Measurements from ENCODE around the gene FAM124A. TPM values are rescaled to one million over a fixed set of nuclear protein-coding genes. Genes with fewer than 3 reads are reported as not detected.

Gene FAM124A
- total and polyA plus RNA-seq, 2 donors from 2014 or later, result 3.5 to 7.7 TPM

DNA sequence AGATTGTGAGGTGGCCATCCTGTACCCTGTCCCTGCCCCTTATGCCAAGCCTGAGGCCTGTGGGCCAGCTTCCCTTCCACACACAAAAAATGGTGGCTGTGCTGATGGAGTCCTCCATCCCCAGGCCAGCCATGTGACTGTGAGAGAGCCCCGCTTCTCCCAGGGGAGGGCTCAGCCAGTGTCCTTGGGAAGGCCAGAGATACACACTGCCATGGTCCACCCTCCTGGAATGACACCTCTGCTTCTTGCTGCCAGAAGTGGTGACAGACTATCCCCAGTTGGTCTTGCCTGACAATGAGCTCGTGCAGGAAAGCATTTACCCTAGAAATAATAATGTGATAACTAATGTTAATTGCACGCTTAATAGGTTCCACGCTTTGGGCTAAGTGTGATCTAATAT lies 38.0 kb downstream of the FAM124A start:
- H3K9me3 ChIP-seq (ENCODE audit: control insufficient read depth in 2 of 3, insufficient read depth in 1 of 3, low read length in 3 of 3), result no peaks in the 10 kb centered on the region
- no peaks in the 10 kb centered on the region for H3K27me3 ChIP-seq (ENCODE audit: control insufficient read depth, insufficient read depth, low read length)
- peaks cover 0 to 5% (median 0%) of the 10 kb centered on the region in 3 donors for H3K36me3 ChIP-seq (ENCODE audit: control insufficient read depth in 2 of 3, insufficient read depth in 3 of 3, low read length in 3 of 3)
- no peaks in the 10 kb centered on the region for H3K4me1 ChIP-seq (ENCODE audit: control insufficient read depth in 2 of 3, insufficient read depth in 2 of 3, low read depth in 1 of 3, low read length in 3 of 3)
- FAIRE-seq (no peak), DNase-seq (no peak)
- intact Hi-C loops (cut with DNase I), result no loop called here
- no peak overlapping the region for H3K9ac ChIP-seq (ENCODE audit: low read length in 3 of 3)
- no peak overlapping the region for H3K27ac ChIP-seq (ENCODE audit: low read depth in 2 of 2, low read length in 2 of 2)
- H3K4me3 ChIP-seq (ENCODE audit: low read length in 3 of 3), result no peak overlapping the region
- TF ChIP-seq, protein P1, sequence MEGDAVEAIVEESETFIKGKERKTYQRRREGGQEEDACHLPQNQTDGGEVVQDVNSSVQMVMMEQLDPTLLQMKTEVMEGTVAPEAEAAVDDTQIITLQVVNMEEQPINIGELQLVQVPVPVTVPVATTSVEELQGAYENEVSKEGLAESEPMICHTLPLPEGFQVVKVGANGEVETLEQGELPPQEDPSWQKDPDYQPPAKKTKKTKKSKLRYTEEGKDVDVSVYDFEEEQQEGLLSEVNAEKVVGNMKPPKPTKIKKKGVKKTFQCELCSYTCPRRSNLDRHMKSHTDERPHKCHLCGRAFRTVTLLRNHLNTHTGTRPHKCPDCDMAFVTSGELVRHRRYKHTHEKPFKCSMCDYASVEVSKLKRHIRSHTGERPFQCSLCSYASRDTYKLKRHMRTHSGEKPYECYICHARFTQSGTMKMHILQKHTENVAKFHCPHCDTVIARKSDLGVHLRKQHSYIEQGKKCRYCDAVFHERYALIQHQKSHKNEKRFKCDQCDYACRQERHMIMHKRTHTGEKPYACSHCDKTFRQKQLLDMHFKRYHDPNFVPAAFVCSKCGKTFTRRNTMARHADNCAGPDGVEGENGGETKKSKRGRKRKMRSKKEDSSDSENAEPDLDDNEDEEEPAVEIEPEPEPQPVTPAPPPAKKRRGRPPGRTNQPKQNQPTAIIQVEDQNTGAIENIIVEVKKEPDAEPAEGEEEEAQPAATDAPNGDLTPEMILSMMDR (IDR thresholded peaks at IDR 0.05; ENCODE audit: borderline replicate concordance, extremely low read depth, insufficient read depth), result no peak

DNA sequence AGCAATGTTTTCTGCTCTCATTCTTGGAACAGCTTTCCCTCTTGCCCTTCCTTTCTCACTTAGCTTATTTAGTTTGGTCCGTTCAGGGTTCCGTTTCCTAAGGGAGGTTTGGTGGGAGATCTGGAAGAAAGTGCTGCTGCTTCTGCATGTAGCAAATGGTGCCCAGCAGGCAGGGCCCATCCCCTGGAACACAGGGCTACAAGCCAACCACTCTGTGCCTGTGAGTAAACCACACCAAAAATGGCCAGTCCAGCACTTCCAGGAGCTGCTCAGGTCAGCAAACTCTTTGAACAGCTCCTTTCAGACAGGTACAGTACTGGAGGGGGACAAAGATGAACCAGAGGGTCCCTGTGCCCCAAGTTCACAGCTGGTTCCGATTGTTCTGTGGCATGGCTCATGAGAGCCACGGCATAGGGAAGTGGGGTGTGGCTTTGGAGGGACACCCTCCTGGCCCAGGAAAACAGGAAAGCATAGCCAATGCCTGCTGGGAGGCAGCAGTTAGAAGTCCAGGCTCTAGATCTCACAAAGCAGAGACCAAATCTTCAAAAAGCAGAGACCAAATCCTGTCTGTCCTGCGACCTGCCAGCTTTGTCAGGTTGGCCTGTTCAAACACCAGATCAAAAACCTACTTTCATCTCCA lies 39.5 kb downstream of the FAM124A start:
- Histone ChIP-seq H3K9ac (ENCODE audit: low read length in 3 of 3) (no peak overlapping the region), H3K27me3 (ENCODE audit: control insufficient read depth, insufficient read depth, low read length) (no peaks in the 10 kb centered on the region), H3K4me3 (ENCODE audit: low read length in 3 of 3) (no peak overlapping the region), H3K27ac (ENCODE audit: low read depth in 2 of 2, low read length in 2 of 2) (no peak overlapping the region), H3K36me3 (ENCODE audit: control insufficient read depth in 2 of 3, insufficient read depth in 3 of 3, low read length in 3 of 3) (peaks cover 0 to 5% (median 0%) of the 10 kb centered on the region in 3 donors), H3K4me1 (ENCODE audit: control insufficient read depth in 2 of 3, insufficient read depth in 2 of 3, low read depth in 1 of 3, low read length in 3 of 3) (no peaks in the 10 kb centered on the region), H3K9me3 (ENCODE audit: control insufficient read depth in 2 of 3, insufficient read depth in 1 of 3, low read length in 3 of 3) (no peaks in the 10 kb centered on the region)
- FAIRE-seq, result no peak
- intact Hi-C loops (cut with DNase I), result no loop called here
- DNase-seq, result no peak
- TF ChIP-seq, protein P1 (IDR thresholded peaks at IDR 0.05; ENCODE audit: borderline replicate concordance, extremely low read depth, insufficient read depth), result no peak

DNA sequence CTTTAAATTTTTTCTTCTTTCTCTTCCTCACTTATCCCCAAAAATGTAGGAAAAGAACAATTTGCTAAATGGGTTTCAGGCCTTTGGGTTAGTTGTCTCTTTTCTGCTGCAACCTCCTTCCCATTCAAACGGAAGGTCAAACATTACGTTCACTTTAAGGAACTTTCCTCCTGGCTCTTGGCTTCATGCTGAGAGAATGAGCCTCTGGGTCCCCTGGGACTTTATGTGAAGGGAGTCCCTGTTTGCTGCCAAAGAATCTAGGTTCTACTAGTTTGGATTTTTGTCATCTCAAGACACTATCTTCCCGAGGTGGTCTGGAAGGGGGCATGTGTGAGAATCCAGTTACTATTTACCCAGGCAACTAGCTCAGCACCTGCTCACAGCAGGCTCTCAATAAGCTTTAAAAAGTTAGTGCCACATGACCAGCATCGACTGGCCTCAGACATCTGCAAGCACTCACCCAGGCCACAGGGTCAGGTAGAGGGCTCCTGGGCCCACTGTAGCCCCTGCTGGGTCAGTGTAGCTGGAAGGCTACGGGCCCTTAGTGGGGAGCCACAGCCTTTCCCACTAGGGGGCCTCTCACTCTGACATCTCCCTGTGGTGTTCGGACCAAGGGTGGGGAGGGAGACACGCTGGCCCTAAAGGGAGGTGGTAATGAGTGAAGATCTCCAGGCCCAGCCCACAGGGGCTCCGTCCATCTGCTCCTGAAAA lies 40.5 kb downstream of the FAM124A start:
- no peak overlapping the region for H3K4me3 ChIP-seq (ENCODE audit: low read length in 3 of 3)
- TF ChIP-seq, protein P1 (IDR thresholded peaks at IDR 0.05; ENCODE audit: borderline replicate concordance, extremely low read depth, insufficient read depth), result no peak
- H3K27ac ChIP-seq (ENCODE audit: low read depth in 2 of 2, low read length in 2 of 2), result no peak overlapping the region
- no peaks in the 10 kb centered on the region for H3K9me3 ChIP-seq (ENCODE audit: control insufficient read depth in 2 of 3, insufficient read depth in 1 of 3, low read length in 3 of 3)
- no peaks in the 10 kb centered on the region for H3K4me1 ChIP-seq (ENCODE audit: control insufficient read depth in 2 of 3, insufficient read depth in 2 of 3, low read depth in 1 of 3, low read length in 3 of 3)
- intact Hi-C loops (cut with DNase I), result no loop called here
- no peaks in the 10 kb centered on the region for H3K27me3 ChIP-seq (ENCODE audit: control insufficient read depth, insufficient read depth, low read length)
- no peaks in the 10 kb centered on the region for H3K36me3 ChIP-seq (ENCODE audit: control insufficient read depth in 2 of 3, insufficient read depth in 3 of 3, low read length in 3 of 3)
- DNase-seq (no peak), FAIRE-seq (no peak)
- no peak overlapping the region for H3K9ac ChIP-seq (ENCODE audit: low read length in 3 of 3)

Measured in kidney (tissue), 14 donors.